GM21447 (cell line): Measurements from ENCODE around the gene SLC4A1.

Experiments
- ATAC-seq: cut with Tn5 transposase; IDR thresholded peaks from one replicate; pipeline ENCODE4 v1.9.1; 2021; ENCODE audit not compliant: unreplicated experiment

SLC4A1 gene

DNA sequence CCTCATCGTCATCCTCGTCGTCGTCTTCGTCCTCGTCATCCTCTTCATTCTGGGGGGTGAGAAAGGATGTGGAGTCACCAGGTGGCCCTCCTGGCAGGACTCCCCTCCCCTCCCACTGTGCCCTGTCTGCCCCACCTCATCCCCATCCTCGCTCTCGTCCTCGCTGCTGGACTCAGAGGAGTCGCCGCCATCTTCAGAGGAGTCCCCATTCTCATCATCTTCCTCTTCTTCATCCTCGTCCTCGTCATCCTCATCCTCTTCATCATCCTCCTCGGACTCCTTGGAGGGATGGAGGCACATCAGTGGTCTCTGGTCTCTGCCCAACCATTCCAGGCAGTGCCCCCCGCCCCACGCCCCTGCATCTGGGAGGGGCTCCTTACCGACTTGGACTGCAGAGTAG is 60.6 kb downstream of the SLC4A1 start:
- ATAC-seq: no peak

DNA sequence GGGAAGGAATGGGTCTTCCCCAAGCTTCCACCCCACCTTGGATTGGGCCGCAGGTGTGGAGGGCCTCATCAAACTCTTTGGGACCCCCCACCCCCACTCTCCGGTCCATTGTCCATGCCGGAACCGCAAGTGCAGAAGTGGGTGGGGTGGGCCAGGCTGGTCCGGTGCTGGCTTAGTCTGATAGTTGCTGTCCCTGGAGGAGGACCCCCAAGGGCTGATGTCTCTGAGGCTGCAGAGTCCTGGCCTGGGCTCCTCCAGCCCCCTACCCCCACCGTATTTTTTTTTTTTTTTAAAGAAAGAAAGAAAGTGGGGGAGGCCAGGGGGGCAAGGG is 61.1 kb downstream of the SLC4A1 start:
- ATAC-seq: no peak

- no peak for ATAC-seq
Measured at GRCh38 chr17:44205962-44206824, 61.7 kb downstream of the SLC4A1 start.

DNA sequence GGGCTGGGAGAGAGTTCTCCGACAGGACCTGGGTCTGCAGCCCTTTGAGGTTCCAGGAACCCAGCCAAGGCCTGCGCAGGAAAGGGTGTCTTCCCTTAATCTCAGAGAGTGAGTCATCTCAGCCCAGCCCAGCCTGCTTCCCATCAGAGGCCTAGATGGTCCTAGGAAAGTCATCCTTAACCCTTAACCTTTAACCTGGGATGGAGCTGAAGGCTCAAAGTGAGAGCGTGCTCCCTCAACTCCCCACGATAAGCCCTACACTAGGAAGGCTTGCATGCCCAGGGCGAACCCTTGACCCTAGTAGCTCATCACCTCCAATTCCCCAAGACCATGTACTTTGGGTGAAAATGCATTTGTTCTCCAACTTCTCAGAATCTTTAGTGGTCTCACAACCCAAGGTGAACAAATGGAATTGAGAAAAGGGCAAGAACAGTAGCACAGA is 63.5 kb downstream of the SLC4A1 start:
- ATAC-seq: no peak

DNA sequence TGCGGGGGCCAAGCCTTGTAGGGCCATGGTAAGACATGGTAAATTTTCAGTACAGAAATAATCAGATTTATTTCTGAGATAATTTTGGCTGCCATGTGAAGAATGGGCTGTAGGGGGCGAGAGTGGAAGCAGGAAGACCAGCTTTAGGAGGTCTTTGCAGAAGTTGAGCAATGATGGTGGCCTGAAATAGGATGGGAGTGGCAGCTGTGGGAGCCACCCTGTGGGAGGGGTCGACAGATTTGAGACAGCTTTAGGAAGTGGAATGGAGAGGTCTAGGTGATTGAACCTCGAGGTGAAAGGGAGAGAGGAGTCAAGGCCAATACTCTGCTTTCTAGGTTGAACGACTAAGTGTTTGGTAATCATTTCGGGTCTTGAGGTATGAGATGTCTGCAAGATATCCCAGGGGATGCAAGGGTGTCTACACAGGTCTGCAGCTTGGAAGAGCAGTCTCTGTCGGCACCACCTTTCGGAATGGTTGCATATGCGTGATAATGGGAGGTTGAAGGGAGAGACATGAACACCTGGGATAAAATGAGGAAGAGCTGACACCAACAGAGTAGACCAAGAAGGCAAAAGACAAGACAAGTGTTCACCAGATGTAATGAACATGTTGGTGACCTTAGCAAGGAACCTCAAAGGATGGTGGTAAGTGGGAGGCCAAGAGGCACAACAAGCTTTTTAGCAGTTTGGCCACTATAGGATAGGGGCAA is 64.0 kb downstream of the SLC4A1 start:
- no peak for ATAC-seq

DNA sequence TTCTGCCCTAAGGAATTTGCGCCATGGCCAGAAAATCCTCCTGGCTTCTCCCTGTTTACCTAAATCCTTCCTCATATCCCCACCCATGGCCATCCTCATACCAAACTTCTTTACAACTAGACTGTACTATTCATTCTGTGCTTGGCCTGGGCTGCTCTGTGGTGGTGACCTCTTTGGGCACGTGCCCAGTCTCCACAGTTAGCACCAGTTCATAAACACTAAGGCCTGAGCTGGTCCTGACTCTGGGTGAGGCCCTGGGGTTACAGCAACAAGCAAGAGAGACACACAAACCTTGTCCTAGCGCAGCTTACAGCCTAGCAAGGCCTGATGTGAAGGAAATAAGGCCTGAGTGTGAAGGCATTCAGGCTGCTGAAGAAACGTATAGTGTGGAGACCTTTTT is 65.2 kb downstream of the SLC4A1 start:
- ATAC-seq: no peak

DNA sequence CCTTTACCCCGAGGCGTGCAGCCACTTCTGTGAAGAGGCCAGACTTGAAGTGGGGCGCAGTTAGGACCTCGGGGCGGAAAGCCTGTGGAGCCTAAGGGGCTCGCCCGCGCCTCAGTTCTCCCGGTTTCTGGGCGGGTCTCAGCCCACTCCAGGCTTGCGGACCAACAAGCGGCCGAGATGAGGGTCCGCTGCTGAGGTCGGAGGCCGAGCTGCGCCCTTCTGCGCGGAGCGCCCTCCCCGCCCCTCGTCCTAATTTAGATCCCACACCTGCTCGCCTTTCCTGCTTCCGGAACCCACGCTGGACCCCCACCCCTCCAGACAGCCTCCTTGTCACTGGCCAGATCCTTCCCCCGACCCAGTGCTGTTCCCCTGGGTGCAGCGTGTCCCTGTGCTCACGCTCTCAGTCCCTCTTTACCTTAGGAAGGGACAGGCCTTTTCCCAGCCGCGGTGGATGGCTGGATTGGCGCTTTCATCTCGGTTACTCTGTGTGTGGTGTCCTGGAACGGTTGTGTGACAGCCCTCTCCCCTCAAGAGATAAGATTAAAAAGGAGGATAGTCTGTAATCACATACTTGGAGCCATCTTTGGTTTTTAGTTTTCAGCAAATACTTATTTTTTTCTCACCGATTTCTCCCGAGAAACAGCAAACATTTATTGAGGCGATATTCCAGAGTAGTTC is 67.3 kb downstream of the SLC4A1 start:
- ATAC-seq: peak; percentile 2

- ATAC-seq: peak; percentile 60
Measured at GRCh38 chr17:44199553-44200477, 68.1 kb downstream of the SLC4A1 start, which contains the start of gene ATXN7L3. Gene ATXN7L3 (minus strand): TSS chr17:44199884. CDS start chr17:44198070, 1,814 bp downstream.

DNA sequence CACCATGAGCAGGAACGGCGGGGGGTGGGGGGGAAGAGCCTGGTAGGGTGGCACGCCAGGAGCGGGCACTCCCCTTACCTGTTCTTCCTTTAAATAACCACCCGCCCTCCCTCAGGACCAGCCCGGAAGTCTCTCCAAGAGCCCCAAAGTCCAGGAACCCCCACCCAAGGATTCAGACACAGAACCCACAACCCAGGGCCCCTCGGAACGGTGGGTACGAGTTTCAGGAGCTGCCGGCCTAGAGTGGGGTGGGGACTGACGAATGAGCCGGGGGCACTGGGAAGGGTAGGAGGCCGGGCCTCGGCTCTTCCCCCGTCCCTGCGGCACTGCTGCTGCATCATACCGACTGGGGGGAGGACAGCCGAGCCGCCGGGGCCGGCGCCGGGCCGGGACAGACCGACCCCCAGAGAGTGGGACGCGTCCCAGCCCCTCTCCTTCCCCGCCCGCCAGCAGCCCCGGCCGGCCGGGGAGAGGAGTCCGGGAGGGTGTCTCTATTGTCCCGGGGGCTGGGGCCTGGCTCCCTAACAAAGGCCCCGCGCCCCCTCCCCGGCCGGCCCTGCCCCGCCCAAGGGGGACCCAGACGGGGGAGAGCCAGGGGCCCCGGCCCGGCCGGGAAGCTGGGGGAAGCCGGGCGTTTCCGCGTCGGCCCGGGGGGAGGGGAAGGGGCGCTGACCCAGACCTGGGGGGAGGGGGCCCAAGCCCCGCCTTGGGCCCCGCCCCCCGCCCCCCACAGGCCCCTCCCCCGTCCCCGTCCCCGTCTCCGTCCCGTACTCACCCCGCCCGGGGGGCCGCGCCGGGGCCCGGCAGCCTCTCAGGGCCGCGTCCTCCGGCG is 69.0 kb downstream of the SLC4A1 start:
- ATAC-seq: peak; percentile 12
